HG03439 (cell line): ENCODE measurements around the gene EIF4G1.

Source experiments
- ATAC-seq: cut with Tn5 transposase; IDR thresholded peaks from one replicate; pipeline ENCODE4 v1.9.1; 2021; ENCODE audit warnings: mild to moderate bottlenecking, moderate library complexity; ENCODE audit not compliant: unreplicated experiment

Gene EIF4G1

DNA sequence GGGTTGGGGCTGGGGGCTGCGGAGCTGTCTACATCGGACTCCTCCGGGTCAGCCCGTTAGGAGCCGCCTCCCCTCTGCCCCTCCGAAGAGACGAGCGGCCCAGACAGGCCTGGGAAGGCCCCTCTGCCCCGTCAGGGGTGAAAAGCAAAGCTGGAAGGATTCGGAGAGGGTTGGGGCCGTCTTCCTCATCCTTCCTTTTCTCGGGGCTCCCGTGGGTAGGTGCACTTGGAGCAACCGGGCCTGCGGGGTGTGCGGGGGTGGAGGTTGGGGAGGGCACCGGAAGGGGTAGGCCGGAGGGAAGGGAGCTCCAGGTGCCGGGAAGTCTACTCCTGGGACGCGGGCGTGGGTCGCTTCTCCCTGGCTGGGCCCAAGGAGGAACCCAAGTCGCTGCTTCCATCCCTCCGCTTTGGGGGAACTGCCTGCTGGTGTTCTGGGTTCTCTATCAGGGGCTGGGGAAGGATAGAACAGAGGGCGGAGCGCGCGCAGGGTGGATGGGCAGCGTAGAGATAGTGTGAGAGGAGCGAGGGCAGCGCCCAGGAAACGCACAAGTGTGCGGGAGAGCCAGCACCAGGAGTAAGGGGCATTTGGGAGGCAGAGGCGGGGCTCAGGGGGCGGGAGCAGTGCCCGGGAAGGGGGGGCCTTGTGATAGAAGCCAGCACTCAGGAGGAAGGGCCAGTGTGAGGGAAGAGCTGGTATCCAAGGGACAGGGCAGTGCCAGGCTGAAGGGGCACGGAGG lies 47.7 kb downstream of the EIF4G1 start:
- no peak for ATAC-seq

DNA sequence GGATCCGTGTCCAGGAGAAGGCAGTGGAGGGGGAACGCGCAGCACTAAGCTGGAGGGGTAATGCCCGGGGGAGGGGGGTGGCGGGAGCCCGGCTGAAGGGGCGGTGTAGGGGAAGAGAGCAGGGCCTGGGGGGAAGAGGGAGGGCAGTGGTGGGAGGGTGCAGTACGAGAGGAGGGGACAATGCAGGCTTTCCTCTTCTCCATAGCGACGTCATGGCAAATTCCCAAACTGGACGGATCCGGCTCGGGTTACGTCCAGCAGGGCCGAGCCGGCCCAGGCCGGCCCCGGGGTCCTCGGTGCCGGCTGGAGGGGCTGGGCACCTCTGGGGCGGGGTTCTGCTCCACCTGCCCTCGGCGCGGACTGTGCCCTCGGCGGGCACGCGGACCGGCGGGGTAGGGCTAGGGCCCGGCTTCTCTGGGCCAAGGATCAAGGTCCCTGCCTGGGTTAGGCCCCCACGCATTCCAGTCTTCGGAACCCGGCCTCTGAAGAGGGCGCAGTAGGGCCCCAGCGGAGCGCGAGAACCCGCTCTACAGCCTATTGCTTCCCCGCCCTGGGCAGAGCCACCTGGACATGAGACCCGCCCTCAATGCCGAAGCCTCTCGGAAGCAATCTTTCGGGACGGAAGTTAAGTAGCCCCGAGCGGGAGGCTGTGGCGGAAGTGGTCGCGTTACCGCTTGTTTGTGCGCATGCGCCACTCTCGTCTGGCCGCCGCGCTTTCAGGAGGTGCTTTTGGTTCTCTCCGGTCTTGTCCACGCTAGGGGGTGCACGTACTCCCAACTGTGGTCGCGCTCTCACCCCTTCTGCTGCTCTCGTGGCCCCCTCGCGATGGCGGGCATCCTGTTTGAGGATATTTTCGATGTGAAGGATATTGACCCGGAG lies 48.5 kb downstream of the EIF4G1 start:
- peak; percentile 88 for ATAC-seq

DNA sequence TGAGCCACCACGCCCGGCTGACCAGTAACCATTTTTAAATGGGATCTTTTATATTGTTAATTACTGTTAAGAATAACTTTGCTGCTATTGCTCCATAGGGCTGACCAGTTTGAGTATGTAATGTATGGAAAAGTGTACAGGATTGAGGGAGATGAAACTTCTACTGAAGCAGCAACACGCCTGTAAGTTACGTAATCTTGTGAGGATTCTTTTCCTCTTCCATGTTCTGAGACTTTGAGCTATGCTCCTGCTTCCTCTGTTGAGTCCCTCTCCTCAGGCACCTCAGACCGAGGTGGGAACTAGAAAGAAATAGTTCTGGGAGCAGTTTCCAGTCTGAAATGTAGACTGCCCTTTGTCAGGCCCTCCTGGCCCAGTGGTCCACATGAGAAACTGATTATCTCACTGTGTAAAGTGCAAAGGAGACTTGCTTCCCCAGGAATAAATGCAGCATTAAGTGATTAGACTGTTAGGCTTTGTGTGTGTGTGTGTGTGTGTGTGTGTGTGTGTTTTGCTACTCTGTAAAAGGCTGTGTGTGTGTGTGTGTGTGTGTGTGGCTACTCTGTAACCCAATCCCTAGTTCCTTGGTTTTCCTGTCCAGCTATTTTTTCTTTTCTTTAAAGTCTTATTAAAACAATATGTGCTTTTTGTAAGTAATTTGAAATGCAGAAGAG lies 52.3 kb downstream of the EIF4G1 start:
- no peak for ATAC-seq

DNA sequence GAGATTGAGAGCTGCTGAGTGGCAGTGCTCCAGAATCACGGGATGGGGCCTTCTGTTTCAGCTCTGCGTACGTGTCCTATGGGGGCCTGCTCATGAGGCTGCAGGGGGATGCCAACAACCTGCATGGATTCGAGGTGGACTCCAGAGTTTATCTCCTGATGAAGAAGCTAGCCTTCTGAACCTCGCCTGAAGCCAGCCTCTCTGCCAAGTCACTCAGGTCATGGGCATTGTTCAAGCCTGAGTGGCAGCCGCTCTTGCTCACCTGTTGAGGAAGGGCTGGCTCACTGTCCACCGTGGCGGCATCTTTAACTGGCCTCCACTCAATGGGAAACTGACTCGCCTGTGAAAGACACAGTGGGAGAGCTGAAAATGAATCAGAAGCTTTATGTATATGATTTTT lies 53.7 kb downstream of the EIF4G1 start:
- no peak for ATAC-seq

DNA sequence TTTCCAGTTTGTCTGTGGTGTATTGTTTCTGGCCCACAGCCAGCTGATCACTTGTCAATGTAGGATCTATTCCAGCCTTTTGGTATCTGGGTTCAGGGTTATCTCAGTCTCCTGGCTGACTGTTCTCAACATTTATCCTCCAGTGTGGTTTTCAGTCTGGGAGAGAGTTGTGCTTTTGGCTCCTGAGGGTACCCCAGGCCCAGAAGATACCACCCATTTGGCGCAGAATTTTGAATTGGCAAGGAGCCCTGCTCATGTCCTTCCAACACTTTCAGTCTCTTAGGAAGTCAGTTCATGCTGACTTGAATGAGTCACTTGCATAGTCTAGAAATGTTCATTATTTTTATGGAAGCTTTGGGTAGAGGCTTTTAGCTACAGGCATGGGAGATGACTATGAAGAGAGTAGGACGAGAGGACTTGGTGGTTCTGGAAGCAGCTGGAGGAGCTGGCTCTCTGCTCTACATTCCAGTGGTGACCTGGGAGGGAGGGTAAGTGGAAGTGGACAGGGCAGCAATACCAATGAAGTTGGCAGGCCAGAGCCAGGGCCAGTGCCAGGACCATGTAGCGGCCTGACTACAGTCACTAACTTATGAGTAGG lies 54.3 kb downstream of the EIF4G1 start:
- ATAC-seq = no peak

DNA sequence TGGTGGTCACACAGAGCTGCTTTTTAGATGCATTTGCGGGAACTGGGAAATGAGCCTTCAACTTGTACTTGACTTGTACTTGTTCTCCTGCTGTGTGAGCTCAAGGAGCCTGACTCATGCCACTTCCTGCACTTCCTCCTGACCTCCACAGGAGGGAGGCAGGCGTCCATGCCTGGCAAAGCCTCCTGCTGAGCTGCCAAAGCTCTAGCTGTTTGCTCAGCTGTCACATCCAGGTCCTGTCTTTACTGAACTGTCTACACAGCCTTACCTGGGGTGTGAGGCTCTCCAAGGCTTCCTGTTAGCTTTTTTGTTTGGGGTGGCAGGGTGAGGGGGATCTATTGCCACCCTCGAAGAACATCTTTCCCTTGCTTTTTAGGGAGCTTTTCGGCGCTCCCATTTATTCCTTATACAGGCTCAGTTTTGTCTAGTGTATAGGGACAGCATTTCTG lies 57.2 kb downstream of the EIF4G1 start:
- ATAC-seq = peak; percentile 58

DNA sequence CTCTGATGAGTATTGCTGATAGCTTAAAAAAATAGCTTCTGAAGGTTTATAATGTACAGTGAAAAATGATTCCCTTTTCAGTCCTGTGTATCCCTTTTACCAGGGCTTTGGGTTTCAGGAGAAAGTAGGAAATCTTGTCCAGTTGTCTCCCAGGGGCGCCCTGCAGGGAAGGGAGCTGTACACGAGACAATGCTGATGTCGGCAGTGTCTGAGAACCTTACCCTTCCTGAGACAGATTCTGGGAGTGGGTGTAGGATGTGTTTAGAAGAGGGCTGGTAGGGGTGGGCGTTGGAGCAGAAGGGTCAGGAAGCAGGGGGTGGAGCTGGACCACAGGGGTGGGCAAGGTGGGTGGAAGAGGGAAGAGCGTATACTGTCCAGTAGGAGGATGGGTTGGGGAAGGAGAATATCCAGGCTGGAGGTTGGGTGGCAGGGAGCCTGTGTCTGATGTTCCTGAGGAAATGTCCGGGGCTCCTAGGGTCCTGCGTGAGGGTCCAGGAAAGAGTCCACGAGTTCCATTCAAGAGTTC lies 58.0 kb downstream of the EIF4G1 start:
- no peak for ATAC-seq

DNA sequence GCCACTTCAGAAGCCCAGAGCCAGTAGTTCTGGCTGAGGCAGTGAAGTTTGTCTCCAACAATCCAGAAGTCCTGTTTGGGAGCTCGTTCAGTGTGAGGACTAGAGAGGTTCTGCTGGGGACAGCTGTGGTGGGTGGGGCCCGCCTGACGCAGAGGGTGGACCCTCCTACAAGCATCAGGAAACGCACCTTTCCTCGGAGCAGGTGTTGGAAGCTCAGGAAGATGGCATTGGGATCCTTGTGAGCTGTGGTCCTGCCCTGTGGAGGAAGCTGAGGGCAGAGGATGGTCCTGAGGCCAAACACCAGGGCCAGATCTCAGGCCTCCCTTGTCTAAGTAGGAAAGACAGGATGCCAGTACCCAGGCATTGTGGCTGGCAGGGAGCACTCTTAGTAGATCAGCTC lies 58.5 kb downstream of the EIF4G1 start:
- ATAC-seq = no peak

DNA sequence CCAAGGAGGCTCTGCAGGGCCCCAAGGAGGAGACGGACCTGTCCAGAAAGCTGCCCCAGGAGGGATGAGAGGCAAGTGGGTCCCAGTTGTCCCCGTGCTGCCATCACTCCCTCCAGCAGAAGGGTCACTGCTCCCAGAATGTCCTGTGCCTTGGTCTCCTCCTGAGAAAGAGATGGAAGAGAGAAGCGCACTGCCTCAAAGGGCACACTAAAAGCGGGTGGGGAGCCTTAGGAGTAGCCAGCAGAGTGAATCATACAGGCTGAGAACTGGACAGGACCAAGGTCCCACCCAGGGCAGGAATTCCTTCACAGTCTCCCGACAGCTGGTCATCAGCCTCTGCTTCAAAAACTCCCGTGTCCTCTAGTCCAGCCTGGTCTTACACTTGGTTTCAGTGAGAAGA lies 59.0 kb downstream of the EIF4G1 start:
- ATAC-seq = no peak

DNA sequence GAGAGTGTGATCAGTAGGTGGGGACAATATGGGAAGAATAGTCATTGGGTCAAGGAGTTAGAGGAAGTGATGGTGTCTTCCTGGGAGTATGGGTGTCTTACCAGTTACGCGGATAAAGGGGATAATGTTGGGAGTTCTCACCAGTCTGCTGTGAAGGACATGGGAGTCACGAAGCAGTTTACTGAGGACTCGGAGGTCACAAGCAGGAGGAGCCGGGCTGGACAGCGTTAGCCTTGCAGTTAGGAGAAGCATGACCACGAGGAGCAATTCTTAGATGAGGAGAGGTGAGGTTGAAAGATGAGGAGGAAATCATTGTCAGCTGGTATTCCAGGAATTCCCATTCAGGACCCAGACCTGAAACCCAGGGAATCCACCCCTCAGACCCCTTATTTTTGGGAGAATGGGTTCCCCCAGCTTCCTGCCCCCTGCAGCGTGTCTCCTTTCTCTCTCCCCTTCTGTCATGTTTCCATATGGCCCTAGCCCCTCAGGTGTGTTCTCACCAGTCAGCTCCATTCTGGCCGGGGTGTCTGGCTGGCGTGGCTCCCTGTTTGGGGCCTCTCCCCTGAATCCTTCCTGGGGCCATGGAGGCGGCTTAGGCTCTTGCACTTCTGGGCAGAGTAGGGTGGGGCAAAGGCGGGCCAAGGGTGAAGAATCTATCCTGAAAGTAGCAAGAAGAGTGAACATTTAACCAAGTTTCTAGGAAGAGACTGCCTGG lies 61.5 kb downstream of the EIF4G1 start:
- ATAC-seq = no peak

DNA sequence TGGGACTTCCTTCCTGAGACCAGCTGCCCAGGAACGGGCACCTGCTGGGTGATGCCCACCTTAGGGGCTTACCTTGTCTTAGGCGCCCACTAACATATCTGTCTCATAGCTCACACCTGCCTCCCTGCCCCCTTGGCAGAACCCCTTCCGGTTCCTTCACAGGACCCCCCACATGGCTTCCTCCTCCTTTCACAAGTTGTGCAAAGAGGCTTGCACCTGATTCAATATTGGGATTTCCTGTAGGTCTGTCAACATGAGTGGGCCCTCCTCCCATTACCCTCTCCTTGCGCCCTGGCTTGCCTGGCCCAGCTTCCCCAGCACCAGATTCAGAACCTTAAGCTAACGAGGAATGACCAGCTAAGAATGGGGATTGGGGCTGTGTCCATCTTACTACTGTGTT lies 63.0 kb downstream of the EIF4G1 start:
- ATAC-seq = no peak

DNA sequence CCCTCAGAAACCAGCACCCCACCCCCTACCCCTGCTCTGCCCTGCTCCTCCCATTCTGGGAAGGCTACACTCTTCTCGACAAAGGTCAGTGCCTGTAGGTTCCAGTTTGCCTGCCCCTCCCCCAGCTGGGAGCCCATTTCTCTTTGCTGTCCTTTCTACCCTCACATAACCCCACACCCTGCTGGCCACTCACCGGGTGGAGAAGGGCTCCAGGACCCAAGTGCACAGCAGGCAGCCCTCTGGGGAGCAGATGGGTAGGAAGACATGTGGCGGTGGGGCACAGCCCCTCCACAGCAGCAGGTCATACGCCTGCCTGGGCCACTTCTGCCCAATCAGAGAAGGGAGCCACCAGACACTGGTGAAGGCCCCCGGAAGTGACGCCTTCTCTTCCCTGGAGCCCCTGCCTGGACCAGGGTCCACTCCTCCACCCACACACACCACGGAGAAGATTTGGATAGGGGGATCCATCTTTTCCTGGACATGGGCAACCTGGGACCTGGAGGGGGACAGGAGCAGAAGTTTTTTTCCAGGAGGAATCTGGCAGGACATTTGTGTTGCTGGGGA lies 63.6 kb downstream of the EIF4G1 start, which contains the start of gene THPO:
Gene THPO (minus strand): TSS at position 326 of the 564 bp plus-strand sequence. CDS start 1,948 bp downstream, outside the sequence.
- no peak for ATAC-seq

DNA sequence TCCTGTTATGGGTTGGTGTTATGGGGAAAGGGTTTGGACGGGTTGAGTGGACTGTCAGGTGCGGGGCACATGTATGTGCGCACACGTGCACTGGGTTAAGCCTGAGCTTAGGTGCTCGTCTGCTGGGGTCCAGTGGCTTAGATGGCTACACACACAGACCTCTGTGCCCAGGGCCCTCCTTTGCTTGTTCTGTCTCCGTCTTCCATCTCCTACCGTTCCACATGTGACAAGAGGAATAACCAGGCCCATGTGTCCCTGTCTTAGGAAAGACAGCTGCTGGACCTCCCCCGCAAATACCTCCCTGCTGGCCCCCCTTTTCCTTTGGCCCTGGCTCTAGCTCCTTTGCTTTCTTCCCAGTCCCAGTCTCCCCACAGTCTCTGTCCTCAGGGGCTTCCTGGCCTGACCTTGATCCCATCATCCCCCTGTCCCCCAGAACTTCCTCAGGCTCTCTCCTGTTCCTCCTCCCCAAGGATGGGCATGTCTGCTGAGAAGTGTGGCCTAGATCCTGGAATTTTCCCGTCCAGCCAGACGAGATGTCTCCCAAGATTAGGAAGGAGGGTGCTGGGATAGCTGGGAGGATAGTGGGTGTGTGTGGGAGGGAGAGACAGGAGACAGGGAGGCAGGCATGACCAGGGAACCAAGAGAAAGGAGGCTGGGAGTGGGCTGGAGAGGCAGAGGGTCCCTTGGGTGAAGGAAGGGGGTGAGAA lies 64.4 kb downstream of the EIF4G1 start:
- no peak for ATAC-seq

DNA sequence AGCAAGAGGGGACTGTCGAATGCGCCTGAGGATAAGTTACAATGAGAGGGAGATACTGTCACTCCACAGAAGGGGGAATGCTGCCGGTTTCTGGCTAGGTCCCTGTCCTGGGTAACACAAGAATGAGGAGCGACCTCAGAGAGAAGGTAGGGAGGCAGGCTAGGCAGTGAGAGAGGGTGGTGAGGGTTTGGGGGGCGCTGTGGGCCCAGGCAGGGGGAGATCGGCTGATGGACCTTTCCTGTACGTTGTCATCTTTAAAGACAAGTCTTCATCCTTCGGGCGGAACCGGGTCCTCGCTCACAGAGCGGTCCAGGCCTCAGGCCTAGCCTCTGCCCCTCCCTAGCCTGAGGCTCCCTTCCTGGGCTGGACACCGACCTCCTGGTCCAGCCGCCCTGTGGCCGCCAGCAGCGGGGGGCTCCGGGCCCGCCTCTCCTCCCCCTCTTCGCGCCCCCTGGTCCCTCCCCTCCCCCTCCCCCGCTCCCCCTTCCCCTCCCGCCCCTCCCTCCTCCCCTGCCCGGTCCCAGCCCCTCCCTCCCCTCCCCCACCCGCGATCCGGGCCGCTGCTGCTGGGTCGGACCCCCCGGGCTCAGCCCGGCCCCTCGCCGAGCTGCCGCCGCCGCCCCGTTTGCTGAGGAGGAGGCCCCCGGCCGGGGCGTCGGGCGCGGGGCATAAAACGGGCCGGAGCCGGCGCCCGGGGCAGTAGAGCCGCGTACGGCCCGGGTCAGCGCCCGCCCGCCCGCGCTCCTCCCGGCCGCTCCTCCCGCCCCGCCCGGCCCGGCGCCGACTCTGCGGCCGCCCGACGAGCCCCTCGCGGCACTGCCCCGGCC lies 65.2 kb downstream of the EIF4G1 start, which contains the start of gene CHRD:
Gene CHRD (plus strand): TSS at position 697 of the 827 bp plus-strand sequence. CDS start 265 bp downstream, outside the sequence.
- no peak for ATAC-seq

DNA sequence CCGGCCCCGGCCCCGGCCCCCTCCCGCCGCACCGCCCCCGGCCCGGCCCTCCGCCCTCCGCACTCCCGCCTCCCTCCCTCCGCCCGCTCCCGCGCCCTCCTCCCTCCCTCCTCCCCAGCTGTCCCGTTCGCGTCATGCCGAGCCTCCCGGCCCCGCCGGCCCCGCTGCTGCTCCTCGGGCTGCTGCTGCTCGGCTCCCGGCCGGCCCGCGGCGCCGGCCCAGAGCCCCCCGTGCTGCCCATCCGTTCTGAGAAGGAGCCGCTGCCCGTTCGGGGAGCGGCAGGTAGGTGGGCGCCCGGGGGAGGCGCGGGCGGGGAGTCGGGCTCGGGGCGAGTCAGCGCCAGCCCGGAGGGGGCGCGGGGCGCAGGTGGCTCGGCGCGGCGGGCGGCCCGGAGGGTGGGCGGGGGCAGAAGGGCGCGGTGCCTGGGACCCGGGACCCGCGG lies 65.8 kb downstream of the EIF4G1 start:
- ATAC-seq = no peak

DNA sequence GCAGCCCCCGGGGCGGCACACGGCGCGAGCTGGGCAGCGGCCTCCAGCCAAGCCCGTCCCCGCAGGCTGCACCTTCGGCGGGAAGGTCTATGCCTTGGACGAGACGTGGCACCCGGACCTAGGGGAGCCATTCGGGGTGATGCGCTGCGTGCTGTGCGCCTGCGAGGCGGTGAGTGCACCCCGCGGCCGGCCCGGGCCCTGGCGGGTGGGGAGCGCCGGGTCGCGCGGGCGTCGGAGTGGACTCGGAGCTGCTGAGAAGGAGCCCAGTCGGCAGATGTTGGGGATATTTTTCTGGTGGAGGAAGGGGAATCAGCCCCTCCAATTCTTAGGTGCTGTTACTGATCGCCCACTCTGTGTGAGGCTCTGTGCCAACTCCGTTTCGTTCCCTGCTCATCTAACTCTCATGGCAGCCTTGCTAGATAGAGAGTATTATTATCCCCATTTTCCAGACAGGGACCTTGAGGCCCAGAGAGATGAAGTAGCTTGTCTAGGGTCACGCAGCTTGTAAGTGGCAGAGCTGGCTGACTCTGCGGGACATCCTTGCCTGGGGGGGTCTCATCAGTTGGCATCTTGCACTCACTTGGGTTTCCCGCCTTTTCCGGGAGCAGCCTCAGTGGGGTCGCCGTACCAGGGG lies 66.3 kb downstream of the EIF4G1 start:
- ATAC-seq = no peak
